IPS-18c (cell line): ENCODE results near the gene ALDH7A1.
"Not testable (repeated sequence)": the region's sequence is repeated elsewhere in the genome, so short reads cannot be mapped to it uniquely, and the experiment has no call there.

Experiments used
- H3K4me3 ChIP-seq: 2 replicates; pipeline ENCODE4 v1.7.0; 2013; ENCODE audit warnings: low read depth, mild to moderate bottlenecking, low read length, moderate library complexity; ENCODE audit not compliant: insufficient read depth
- H3K9me3 ChIP-seq: one replicate; pipeline ENCODE4 v1.6.1; 2013; ENCODE audit warnings: mild to moderate bottlenecking, low read length, moderate library complexity; ENCODE audit not compliant: control insufficient read depth, insufficient read depth

The ALDH7A1 gene

GRCh38 chr5:126555101-126555500, 39.9 kb downstream of the ALDH7A1 start:
- not testable (repeated sequence) for H3K4me3 ChIP-seq, H3K9me3 ChIP-seq

GRCh38 chr5:126552614-126553013, 42.4 kb downstream of the ALDH7A1 start:
- Histone ChIP-seq H3K4me3 (no peak overlapping the region), H3K9me3 (no peaks in the 10 kb centered on the region)

- Histone ChIP-seq H3K4me3 (no peak overlapping the region), H3K9me3 (no peaks in the 10 kb centered on the region)
Observed at GRCh38 chr5:126544087-126544740, 50.8 kb downstream of the ALDH7A1 start.

- Histone ChIP-seq H3K4me3 (no peak overlapping the region), H3K9me3 (no peaks in the 10 kb centered on the region)
Observed at GRCh38 chr5:126543660-126544059, 51.4 kb downstream of the ALDH7A1 start.

GRCh38 chr5:126543009-126543408, 52.0 kb downstream of the ALDH7A1 start:
- no peak overlapping the region for H3K4me3 ChIP-seq
- H3K9me3 ChIP-seq = no peaks in the 10 kb centered on the region

- H3K9me3 ChIP-seq = no peaks in the 10 kb centered on the region
- no peak overlapping the region for H3K4me3 ChIP-seq
Observed at GRCh38 chr5:126542441-126542840, 52.6 kb downstream of the ALDH7A1 start.

- Histone ChIP-seq H3K9me3 (no peaks in the 10 kb centered on the region), H3K4me3 (no peak overlapping the region)
Observed at GRCh38 chr5:126540631-126541030, 54.4 kb downstream of the ALDH7A1 start.

- Histone ChIP-seq H3K9me3 (no peaks in the 10 kb centered on the region), H3K4me3 (no peak overlapping the region)
Observed at GRCh38 chr5:126538579-126538978, 56.4 kb downstream of the ALDH7A1 start.

GRCh38 chr5:126536874-126537273, 58.1 kb downstream of the ALDH7A1 start:
- no peak overlapping the region for H3K4me3 ChIP-seq
- no peaks in the 10 kb centered on the region for H3K9me3 ChIP-seq

GRCh38 chr5:126535856-126536545, 59.0 kb downstream of the ALDH7A1 start:
- no peaks in the 10 kb centered on the region for H3K9me3 ChIP-seq
- no peak overlapping the region for H3K4me3 ChIP-seq

GRCh38 chr5:126534553-126534952, 60.5 kb downstream of the ALDH7A1 start:
- H3K9me3 ChIP-seq = no peaks in the 10 kb centered on the region

GRCh38 chr5:126531543-126532120, 63.4 kb downstream of the ALDH7A1 start:
- Histone ChIP-seq H3K9me3 (no peaks in the 10 kb centered on the region), H3K4me3 (no peak overlapping the region)

More at GRCh38 chr5:126534553-126534952, 60.5 kb downstream of the ALDH7A1 start:
- no peak overlapping the region for H3K4me3 ChIP-seq

- Histone ChIP-seq H3K9me3 (no peaks in the 10 kb centered on the region), H3K4me3 (no peak overlapping the region)
Observed at GRCh38 chr5:126527892-126528291, 67.1 kb downstream of the ALDH7A1 start.

GRCh38 chr5:126527158-126527557, 67.9 kb downstream of the ALDH7A1 start:
- H3K9me3 ChIP-seq = no peaks in the 10 kb centered on the region
- no peak overlapping the region for H3K4me3 ChIP-seq

- Histone ChIP-seq H3K4me3 (no peak overlapping the region), H3K9me3 (no peaks in the 10 kb centered on the region)
Observed at GRCh38 chr5:126526493-126526892, 68.5 kb downstream of the ALDH7A1 start.

GRCh38 chr5:126525630-126526245, 69.3 kb downstream of the ALDH7A1 start:
- Histone ChIP-seq H3K9me3 (no peaks in the 10 kb centered on the region), H3K4me3 (no peak overlapping the region)

GRCh38 chr5:126523818-126524510, 71.1 kb downstream of the ALDH7A1 start:
- H3K4me3 ChIP-seq = no peak overlapping the region
- no peaks in the 10 kb centered on the region for H3K9me3 ChIP-seq
